Measurements from ENCODE around the gene MPL.

DNA sequence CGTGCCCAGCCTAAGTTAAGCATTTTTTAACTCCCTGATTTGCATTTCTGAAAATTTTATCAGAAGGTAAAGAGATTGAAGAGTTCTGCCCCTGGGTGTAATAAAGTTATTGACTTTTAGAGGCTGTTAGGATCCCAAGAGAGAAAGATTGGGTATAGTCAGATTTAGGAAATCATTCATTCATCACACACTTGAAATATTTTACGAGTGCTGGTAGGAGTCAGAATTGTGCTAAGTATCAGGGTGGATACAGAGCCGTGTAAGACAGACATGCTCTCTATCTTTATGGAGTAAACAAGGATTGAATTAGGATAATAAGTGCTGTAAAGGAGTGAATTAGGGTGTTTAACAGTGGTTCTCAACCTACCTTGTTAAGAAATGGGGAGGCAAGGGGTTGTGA, 55.1 kb downstream of the MPL start:
- TF ChIP-seq, protein P1, sequence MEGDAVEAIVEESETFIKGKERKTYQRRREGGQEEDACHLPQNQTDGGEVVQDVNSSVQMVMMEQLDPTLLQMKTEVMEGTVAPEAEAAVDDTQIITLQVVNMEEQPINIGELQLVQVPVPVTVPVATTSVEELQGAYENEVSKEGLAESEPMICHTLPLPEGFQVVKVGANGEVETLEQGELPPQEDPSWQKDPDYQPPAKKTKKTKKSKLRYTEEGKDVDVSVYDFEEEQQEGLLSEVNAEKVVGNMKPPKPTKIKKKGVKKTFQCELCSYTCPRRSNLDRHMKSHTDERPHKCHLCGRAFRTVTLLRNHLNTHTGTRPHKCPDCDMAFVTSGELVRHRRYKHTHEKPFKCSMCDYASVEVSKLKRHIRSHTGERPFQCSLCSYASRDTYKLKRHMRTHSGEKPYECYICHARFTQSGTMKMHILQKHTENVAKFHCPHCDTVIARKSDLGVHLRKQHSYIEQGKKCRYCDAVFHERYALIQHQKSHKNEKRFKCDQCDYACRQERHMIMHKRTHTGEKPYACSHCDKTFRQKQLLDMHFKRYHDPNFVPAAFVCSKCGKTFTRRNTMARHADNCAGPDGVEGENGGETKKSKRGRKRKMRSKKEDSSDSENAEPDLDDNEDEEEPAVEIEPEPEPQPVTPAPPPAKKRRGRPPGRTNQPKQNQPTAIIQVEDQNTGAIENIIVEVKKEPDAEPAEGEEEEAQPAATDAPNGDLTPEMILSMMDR (IDR thresholded peaks at IDR 0.05) = no peak
- TF ChIP-seq POLR2A (IDR thresholded peaks at IDR 0.05) (no peak), POLR2AphosphoS5 (IDR thresholded peaks at IDR 0.05) (no peak)
